ENCODE data around the gene SLC16A11. TPM values are rescaled to one million over a fixed set of nuclear protein-coding genes. Genes with fewer than 3 reads are reported as not detected.

The SLC16A11 gene
- total RNA-seq, 1 donor = not detected

DNA sequence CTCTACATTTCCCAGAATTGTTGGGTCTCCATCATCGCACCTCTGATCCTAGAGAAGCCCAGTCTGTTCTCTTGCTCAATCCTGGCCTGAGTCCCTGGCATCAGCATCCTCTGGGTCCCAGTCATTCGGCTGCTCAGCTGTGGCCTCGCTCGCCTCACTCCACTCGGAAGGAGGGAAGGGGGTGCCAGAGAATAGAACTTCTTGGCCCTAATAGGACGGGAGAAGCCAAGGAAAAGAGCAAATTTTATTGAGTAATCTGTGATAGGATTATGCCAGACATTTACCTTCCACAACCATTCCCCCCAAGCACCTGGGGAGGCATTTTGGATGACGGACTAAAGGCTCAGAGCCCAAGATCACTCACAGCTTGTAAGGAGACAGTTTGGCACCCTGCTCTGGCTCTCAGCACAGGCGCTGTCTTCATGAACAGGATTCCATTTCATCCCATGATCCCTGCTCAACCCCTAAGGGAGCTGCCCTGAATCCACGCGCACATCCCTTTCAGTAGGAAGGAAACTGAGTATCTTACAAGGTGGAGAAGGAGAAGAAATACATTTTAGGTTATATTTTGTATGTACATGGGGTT is 36.7 kb upstream of the SLC16A11 start:
- DNase-seq (ENCODE audit: low read depth) = no peak
- H3K4me3 ChIP-seq (ENCODE audit: low read depth, low read length) = no peak overlapping the region
- TF ChIP-seq, protein P1, sequence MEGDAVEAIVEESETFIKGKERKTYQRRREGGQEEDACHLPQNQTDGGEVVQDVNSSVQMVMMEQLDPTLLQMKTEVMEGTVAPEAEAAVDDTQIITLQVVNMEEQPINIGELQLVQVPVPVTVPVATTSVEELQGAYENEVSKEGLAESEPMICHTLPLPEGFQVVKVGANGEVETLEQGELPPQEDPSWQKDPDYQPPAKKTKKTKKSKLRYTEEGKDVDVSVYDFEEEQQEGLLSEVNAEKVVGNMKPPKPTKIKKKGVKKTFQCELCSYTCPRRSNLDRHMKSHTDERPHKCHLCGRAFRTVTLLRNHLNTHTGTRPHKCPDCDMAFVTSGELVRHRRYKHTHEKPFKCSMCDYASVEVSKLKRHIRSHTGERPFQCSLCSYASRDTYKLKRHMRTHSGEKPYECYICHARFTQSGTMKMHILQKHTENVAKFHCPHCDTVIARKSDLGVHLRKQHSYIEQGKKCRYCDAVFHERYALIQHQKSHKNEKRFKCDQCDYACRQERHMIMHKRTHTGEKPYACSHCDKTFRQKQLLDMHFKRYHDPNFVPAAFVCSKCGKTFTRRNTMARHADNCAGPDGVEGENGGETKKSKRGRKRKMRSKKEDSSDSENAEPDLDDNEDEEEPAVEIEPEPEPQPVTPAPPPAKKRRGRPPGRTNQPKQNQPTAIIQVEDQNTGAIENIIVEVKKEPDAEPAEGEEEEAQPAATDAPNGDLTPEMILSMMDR (IDR thresholded peaks at IDR 0.05; ENCODE audit: insufficient read depth, low read depth, low read length) = no peak

DNA sequence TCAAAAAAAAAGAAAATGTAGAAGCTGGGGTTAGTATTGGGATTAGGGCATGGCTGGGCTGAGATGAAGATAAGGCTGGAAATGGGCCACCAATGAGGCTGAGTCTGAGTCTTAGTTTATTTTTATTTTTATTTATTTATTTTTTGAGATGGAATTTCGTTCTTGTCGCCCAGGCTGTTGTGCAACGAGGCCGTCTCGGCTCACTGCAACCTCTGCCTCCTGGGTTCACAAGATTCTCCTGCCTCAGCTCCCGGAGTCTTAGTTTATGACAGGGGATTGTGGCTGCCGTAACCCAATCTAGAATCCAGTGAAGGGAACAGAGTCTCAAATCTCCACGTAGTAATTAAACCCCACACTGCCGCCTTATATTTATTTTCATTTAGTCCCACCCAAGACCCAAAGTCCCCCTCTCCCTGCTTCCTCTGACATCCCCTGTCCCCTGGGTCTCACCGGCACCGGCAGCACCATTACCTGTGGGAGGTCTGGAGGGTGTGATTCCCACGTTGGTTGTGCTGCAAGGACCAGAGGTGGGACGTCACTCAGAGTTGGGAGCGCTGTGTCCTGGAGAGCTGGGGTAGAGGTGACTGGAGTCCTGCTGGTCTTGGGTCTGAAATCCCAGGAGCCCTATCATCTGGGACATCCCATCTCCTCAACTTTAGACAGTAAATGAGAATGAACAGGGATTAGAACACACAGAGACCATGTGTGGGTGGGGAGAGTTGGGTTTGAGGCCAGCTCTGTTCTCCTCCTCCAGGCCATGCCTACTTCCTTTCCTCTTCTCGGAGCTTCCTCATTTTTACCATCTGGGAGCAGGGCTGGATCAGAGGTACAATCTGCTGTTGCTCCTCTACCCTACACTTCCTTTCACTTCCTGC is 35.9 kb upstream of the SLC16A11 start, which contains the start of gene CLEC10A:
Gene CLEC10A, minus strand, starts transcription at position 671 of the 875 bp plus-strand sequence. CDS start 1,439 bp downstream, outside the sequence.
- DNase-seq (ENCODE audit: low read depth) = no peak
- no peak within 1 kb of the TSS for H3K4me3 ChIP-seq (ENCODE audit: low read depth, low read length)
- TF ChIP-seq, protein P1 (IDR thresholded peaks at IDR 0.05; ENCODE audit: insufficient read depth, low read depth, low read length) = no peak

DNA sequence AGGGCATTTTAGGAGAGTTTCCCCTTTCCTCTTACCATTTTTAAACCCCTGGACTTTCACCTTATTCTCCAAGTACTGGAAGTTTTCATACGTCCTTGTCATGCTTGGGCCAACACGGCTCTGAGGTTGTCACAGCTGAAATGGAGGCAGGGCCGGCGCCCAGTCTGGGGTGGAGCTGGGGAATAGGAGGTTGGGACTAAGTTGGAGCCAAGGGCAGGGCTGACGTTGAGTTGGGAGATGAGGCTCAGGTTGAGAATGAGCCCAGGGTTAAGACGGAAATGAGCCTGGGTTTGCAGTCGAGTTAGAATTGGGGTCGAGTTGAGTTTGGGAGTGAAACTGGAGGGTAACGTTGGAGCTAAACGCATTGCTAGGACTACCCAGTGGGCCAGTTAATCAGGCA is 34.8 kb upstream of the SLC16A11 start:
- TF ChIP-seq, protein P1 (IDR thresholded peaks at IDR 0.05; ENCODE audit: insufficient read depth, low read depth, low read length) = no peak
- DNase-seq (ENCODE audit: low read depth) = no peak
- no peak overlapping the region for H3K4me3 ChIP-seq (ENCODE audit: low read depth, low read length)

DNA sequence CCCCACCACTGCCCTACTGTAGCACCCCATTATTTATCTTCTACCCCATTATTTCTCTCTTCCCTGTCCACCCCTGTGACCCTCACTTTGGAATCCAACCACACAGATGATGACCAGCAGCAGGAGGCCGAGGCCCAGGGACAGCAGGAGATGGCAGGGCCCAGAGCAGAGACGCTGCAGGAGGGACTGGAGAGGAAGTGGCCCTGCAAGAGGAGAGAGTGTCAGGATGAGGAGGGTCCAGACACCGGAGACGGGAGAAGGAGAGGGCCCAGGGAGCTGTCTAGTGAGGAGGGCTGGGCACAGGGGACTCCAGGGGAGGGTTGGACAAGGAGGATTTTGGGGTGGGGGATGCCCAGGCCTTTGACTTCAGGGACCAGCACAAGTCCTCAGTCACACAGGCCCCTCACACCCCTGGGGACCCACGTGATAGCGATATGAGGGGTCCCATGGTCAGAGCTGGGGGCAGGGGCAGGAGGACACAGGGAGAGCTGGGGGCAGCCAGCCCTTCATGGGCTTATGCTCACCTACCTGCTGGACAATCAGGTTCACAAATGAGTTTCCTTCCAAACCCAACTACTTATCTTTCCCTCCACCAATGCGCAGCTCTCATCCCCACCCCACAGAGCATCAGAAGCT is 34.1 kb upstream of the SLC16A11 start:
- TF ChIP-seq, protein P1 (IDR thresholded peaks at IDR 0.05; ENCODE audit: insufficient read depth, low read depth, low read length) = no peak
- no peak overlapping the region for H3K4me3 ChIP-seq (ENCODE audit: low read depth, low read length)

DNA sequence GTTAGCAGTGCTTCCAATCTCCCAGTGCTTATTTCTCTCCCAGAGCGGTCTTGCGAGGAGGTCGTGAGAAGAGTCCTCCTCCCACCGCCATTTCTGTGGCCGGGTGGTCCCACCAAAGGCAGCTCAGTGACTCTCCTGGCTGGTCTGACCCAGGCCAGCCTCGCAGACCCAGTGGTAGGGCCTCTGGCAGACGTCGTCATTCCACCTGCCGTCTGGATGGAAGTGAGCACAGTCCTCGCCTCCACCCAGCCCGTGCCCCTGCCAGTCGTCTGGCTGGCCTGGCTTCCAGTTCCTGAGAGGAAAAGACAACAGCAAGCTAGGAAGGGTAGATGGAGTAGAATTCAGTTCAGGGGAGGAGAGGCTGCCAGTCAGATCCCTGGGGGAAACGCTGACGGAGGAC is 31.0 kb upstream of the SLC16A11 start:
- TF ChIP-seq, protein P1 (IDR thresholded peaks at IDR 0.05; ENCODE audit: insufficient read depth, low read depth, low read length) = no peak
- H3K4me3 ChIP-seq (ENCODE audit: low read depth, low read length) = no peak overlapping the region
- no peak for DNase-seq (ENCODE audit: low read depth)

More for the DNA sequence above, 34.1 kb upstream of the SLC16A11 start:
- no peak for DNase-seq (ENCODE audit: low read depth)

DNA sequence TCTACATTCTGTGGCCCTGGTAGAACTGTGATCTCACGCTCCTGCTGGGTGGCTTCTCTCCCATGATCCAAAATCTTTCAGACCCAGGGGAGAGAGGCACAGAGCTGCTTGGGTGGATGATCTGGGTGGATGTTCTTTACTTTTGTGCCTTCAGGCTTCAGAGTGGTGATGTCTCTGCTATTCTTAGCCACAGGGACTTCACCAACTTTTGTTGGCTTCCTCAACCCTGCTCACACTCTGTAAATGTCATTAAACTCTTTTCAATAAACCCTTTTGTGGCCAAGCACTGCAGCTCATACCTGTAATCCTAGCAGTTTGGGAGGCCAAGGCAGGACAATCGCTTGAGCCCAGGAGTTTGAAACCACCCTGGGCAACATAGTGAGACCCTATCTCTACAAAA is 28.5 kb upstream of the SLC16A11 start:
- no peak for DNase-seq (ENCODE audit: low read depth)
- no peak overlapping the region for H3K4me3 ChIP-seq (ENCODE audit: low read depth, low read length)
- TF ChIP-seq, protein P1 (IDR thresholded peaks at IDR 0.05; ENCODE audit: insufficient read depth, low read depth, low read length) = no peak
